Inflammatory macrophage treated with lipopolysaccharide for 4 hours (primary cell): ENCODE measurements around the gene EDEM1.
"Not testable (repeated sequence)": the region's sequence is repeated elsewhere in the genome, so short reads cannot be mapped to it uniquely, and the experiment has no call there.

Experiments
- DNase-seq: peaks from one replicate; pipeline ENCODE4 v3.0.0-alpha.2; 2020

EDEM1 gene

DNA sequence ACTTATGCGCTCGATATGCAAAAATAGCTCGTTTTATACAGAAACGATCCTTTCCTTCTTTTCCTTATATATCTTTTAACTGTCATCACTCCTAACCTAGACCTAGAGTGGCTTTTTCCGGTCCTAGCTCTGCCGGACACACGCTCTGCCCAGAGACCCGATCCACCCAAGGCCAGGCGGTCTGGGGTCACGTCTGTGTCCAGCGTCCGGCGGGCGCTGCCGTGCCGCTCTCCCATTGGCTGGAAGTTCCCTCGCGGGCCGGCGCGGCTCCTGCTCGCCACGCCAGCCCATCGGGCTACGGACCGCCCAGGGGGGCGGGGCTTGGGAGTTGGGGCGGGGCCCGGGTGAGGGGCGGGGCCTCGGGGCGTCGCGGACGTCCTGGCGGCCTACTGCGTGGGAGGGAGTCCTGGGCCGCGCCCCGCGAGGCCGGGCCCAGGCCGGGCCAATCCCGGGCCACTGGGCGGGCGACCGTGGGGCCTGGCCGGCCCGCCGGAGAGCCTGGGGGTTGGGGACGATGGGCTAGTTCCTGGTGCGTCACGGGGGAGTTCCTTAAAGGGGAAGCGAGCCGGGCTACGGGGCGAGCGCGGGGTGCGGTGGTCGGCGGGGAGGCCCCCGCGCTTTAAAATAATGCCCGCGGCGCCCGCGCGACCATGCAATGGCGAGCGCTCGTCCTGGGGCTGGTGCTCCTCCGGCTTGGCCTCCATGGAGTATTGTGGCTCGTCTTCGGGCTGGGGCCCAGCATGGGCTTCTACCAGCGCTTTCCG lies at the start of gene EDEM1:
Gene EDEM1, plus strand, starts transcription at position 552 of the 764 bp plus-strand sequence. Its CDS starts 99 bp downstream, at position 651.
- peak; percentile 98 for DNase-seq

DNA sequence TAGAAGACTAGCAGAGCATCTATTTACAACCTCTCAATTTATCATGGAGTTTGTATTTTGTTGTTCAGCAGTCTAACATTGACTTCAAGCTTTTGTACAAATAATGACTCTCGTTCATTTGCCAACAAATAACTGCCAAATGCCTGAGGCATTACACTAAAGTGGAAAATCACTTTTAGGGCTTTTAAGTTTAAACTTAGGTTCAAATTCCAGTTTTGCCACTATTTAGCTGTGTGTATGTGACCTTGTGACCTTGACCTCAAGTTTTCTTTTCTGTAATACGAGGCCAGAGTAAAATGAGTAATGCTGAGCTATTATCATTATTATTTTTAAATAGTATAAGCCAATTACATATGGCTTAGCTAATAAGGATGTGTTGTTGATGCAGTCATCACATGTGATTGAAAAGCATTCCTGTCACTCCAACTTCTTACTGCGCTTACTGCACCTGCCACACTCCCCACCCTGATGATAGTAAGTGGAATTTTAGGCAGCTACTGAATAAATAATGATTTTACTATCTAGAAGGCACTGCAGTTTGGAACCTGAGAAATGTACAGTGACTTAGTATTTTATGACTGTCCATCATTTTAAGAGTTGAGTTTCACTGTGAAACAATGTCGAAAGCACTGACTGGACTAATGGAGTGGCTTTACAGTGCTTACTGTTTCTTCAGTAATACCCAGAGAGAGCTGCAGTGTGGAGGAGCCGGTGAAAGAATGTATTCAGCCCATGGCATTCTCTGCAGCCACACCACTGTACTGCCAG lies 49.1 kb upstream of the EDEM1 start:
- peak; percentile 64 for DNase-seq

DNA sequence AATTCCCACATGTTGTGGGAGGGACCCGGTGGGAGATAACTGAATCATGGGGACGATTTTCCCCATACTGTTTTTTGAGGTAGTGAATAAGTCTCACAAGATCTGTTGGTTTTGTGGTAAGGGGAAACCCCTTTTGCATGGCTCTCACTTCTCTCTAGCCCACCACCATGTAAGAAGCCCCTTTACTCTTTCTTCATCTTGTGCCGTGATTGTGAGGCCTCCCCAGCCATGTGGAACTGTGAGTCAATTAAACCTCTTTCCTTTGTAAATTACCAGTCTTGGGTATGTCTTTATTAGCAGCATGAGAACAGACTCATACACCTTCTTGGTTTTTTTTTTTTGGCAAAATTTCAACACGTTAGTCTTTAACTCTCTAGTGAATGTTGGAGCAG lies 47.3 kb upstream of the EDEM1 start:
- DNase-seq, result peak; percentile 95

DNA sequence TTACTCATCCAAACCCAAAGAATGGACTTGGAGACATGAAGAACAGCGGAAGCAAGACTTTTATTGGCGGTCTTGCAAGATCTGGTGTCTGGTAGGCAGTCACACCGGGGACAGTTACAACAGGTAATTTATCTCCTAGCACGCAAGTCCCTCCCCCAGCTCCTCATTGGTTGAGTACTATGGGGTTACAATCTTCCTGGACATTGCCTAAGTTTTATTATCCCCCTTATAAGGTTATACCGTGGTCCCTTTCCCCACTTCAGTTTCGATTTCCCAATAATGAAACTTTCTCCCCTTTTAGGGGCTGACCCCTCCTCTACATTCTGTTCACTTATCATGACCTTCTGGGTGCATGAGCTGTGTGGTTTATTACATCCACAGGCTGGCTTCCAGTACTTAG lies 46.7 kb upstream of the EDEM1 start:
- DNase-seq, result peak; percentile 81

DNA sequence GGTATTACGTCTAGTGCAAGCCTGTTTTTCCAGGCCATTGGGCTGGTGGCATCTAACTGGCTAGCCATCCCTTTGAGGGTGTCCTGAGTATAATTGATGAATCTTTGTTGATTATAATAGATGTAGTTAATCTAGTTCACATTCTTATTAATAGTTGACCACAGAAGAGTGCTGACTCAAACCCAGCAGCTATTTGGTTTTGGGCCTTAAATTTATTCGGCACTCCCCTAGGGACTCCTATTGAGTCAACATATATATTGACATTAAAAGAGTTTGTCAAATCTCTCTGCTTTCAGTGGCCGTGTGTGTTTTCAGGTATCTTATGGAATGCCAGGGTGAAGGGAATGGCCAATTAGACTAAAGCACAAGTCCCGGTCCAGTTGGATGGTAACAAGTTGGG lies 45.7 kb upstream of the EDEM1 start:
- DNase-seq, result no peak

DNA sequence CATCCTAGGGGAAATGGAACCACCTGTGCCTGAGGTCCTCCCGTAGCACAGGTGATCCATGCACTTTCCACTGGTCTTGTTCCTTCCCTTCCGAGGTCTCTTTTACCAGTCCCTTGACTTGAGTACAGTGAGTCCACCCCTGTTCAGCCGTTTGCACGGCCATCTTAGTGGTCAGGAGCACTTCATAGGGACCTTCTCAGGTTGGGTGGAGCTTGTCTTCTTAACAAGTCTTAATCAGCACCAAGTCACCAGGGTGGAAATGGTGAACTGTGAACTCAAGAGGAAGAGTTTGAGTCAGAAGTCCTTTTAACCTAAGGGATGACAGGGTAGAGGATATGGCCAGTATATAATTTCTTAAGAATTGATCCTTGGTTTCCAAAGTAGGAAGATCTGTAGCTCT lies 44.0 kb upstream of the EDEM1 start:
- peak; percentile 65 for DNase-seq

DNA sequence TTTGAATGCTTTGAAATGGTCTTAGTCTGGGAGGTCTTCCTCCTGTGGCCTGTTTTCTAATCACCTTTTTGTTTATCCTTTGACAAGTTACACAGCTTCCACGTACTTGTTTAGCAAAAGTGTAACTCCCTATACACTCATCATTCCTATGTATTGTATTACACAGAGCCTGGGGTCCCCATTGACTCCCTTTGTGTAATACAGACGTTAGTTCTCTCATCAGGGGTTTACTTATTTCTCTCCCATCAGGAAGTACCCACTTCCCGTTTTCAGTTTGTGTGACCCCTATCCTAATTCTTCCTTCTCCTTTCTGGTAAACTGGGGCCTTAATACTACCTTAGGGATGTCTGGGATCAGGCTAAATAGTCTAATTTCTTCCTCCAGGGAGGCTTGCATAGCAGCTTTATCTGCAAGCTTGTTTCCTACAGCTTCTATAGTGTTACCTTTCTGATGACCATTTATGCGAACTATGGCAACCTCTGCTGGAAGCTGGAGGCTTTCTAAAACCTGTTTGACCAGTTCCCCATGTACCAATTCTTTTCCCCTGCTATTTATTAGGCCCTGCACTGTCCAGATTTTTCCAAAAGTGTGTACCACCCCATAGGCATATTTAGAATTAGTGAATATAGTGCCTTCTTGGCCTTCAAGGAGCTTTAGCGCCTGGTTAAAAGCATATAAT lies 43.1 kb upstream of the EDEM1 start:
- peak; percentile 94 for DNase-seq

DNA sequence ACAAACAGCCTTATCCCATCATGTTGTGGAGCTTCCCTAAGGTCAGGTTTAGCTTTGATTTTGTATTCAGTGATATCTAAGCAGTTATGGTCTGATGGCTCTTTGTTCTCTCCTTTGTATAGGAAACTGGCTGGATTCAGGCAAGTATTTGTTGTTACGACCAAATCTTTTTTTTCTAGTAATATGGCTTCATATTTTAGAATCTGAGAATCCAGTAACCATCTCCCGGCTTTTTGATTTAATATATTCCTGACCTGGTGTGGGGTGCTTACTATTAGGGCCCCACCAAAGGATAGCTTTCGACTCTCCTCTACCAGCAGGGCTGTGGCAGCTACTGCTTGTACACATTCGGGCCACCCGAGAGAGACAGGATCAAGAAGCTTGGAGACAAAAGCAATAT lies 42.4 kb upstream of the EDEM1 start:
- no peak for DNase-seq

DNA sequence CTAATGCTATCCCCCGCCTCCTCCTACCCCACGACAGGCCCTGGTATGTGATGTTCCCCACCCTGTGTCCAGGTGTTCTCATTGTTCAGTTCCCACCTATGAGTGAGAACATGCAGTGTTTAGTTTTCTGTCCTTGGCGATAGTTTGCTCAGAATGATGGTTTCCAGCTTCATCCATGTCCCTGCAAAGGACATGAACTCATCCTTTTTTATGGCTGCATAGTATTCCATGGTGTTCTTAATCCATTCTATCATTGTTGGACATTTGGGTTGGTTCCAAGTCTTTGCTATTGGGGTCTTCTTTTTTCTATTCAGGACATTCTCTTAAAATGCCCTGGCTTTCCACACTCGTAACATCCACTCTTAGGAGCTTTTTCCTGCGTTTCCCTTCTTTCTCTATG lies 40.4 kb upstream of the EDEM1 start:
- DNase-seq, result not testable (repeated sequence)

DNA sequence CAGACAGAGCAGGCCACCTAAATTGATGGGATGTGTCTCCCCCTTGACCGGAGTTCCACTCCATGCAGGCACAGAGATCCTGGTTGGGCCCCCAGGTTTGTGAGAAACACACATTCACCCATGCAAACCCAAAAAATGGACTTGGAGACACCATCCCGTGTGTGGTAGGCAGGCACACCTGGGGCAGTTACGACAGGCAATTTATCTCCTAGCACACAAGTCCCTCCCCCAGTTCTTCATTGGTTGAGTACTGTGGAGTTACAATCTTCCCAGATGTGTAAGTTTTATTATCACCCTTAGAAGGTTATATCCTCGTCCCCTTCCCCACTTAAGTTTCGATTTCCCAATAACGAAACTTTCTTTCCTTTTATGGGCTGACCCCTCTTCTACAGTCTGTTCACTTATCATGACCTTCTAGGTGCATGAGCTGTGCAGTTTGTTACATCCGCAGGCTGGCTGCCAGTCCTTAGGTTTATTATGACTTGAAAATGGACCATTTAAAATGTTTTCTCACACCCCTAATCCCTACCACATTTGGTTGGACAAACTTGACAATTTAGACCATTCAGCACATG lies 38.1 kb upstream of the EDEM1 start:
- DNase-seq, result no peak

DNA sequence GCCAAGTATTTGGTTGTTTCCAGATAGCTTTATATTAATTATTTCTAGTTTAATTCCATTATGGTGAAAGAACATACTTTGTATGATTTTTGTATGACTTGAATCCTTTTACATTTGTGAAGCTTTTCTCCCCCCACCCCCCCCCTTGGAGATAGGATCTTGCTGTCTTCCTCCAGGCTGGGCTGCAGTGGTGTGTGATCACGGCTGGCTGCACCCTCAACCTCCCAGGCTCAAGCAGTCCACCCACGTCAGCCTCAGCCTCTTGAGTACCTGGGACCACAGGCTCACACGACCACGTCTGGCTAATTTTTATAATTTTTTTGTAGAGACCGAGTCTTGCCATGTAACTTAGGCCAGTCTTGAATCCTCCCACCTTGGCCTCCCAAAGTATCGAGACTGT lies 35.9 kb upstream of the EDEM1 start:
- no peak for DNase-seq

DNA sequence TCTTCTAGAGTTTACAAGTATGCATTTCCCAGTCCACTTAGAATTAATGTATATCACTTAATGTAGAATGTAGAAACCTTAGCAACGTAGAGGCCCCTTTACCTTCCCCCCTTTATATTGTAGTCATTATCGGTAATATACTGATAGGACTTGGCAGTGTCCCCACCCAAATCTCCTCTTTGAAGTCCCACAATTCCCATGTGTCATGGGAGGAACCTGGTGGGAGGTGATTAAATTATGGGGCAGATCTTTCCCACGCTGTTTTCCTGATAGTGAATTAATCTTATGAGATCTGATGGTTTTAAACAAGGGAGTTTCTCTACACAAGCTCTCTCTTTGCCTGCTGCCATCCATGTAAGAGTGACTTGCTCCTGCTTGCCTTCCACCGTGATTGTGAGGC lies 34.4 kb upstream of the EDEM1 start:
- no peak for DNase-seq

DNA sequence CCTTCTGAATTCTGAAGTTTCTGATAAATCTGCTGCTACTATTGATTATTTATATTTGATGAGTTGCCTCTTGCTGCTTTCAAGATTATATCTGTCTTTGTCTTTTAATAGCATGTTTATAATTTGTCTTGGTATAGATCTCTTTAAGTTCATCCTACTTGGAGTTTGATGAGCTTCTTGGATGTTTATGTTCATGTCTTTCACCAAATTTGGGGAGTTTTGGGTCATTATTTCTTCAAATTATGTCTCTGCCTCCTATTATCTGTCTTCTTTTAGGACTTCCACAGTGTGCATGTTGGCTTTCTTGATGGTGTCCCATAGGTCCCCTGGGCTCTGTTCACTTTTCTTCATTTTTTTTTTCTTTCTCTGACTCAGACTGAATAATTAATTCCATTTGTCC lies 32.3 kb upstream of the EDEM1 start:
- no peak for DNase-seq

DNA sequence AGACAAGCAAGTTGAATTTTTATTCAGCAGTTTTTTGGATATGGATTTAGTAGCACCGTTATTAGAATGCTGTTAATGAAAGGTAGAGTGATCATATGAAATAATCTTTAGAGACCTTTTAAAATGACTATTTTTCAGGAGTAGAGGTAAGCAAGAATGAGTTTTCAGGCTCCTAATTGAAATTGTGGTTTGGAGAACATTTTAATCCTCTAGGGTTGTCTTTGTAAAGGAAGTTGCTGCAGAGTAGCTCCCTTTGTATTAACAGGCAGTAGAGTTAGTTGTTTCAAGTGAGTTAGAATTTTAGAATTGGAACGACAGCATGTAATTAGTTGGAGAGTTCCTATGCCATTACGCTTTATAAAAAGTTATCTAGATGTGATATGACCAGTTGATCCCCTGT lies 27.2 kb upstream of the EDEM1 start:
- no peak for DNase-seq

DNA sequence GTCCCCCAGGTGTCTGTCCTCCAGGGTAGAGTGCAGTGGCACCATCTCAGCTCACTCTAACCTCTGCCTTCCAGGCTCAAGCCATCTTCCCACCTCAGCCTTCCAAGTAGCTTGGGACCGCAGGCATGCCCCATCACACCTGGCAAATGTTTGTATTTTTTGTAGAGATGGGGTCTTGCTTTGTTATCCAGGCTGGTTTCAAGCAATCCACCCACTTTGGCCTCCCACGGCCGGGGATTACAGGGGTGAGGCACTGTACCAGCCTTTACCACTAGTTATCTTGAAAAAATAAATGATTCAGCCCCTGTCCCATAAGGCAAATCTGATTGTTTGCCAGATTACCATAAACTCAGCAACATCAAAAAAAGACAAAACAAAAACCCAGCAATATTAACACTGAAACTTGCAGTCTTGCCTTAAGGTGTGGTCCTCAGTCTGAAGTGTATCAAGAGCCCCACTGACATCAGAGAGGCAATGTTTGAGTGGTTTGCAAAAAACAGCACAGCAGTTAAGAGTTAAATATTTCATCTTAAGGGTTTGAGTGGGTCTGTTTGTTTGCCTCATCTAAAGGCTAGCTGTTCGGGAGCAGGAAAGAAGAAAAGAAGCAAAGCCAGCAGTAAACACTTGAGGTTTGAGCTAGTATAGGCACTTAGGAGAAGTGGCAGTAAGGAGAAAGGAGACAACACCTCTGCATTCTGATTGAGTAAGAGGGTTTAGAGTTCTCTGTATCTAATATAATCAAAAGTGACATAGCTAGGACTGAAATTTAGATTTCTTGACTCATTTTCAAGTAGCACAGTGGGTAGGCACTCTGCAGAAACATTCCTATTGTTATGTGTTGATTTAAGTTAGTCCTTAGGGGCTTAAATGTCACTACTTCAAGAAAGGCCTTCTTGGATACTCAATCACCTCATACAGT lies 26.3 kb upstream of the EDEM1 start:
- peak; percentile 34 for DNase-seq

DNA sequence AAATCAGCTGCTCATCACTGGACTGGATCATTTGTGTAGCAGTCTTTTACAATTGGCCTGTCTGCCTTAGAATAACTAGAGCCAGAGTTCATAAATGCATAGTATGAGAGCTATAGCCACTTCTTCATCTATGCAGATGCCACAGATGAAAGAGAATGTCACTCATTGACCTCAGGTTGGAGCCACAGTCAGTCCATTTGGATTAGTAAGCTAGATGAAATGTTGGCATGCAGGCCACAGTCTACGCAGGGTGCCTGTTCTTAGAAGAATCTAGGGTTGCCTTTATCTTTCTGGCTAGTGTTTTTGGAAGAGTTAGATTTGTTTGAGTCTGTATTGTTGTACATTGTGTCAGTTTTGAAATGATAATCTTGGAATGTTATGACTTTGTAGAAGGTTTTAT lies 25.4 kb upstream of the EDEM1 start:
- no peak for DNase-seq

DNA sequence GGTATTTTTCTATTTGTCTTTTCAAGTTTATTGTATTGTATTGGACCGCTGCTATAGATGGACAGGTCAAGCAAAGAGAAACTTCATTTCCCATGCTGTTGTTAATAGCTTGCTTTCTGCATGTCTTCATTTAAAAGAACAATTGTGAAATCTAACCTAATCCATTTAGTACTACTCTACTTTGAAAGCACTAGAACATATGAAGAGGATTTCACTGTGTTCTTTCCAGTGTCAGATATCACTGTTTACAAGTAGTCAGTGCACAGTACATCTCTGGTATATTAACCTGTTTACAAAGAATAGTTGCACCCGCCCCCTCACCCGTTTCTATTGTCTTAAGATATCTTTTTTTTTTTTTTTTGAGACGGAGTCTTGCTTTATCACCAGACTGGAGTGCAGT lies 21.8 kb upstream of the EDEM1 start:
- no peak for DNase-seq

DNA sequence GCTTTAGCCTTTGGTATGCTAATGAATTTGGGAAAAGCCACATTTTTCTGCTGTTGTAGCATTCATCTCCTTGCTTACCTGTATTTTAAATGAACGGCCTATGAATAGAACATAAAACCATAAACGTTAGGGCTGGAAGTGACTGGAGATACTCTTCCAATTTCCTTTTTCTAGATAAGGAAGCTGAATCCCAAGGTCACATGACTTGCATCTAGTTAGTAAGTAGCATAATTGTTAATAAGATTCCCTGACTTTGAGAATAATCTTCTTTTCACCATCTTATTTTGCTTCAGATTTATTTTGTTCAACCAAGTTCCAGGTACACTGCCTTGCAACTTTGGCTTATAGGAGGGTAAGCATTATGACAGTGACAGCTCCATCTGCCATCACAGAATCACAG lies 20.7 kb upstream of the EDEM1 start:
- no peak for DNase-seq

DNA sequence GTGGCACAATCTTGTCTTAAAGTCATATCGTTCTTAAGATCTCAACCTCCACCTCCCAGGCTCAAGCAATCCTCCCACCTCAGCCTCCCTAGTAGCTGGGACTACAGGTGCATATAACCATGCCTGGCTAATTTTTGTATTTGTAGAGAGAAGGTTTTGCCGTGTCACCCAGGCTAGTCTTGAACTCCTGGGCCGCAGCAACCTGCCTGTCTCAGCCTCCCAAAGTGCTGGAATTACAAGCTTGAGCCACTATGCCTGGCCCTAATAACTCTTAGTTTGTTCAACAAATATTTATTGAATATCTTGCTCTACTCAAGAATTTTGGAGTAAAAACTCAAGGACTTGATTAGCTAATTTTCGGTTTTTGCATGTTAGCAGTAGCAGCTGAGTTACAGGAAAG lies 19.4 kb upstream of the EDEM1 start:
- DNase-seq, result no peak

DNA sequence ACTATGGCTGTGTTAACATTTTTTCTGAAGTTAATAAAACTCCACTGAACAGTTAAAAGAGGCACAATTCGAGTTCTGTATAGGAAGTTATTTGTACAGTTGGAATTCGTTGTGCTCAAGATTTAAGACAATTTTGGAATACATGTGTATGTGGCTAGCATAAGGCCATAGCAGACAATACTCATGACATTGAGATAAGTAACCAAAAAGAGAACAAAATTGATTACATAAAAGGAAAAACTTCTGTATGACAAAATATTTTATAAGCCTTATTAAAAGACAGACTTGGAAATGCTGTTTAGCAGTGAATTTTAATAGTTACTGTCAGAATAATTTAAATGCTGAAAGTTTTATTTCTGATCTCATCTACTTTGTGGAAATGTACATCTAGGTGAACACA lies 17.7 kb upstream of the EDEM1 start:
- DNase-seq, result peak; percentile 45

DNA sequence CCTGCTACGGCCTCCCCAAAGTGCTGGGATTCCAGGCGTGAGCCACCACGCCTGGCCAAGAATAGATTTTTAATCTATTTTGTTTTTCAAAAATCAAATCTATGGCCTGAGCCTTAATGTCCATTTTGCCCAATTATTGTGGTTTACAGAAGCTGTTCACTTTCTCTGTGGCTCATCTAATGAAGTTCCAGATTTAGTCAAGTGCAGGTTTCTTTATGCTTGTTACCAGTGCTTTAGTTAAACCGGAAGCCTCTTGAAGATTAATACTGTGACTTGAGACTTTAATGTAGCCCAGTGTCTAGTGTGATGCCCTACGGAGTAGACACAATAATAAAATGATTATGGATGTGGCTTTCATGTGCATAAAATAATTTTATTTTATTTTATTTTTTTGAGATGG lies 16.5 kb upstream of the EDEM1 start:
- no peak for DNase-seq

DNA sequence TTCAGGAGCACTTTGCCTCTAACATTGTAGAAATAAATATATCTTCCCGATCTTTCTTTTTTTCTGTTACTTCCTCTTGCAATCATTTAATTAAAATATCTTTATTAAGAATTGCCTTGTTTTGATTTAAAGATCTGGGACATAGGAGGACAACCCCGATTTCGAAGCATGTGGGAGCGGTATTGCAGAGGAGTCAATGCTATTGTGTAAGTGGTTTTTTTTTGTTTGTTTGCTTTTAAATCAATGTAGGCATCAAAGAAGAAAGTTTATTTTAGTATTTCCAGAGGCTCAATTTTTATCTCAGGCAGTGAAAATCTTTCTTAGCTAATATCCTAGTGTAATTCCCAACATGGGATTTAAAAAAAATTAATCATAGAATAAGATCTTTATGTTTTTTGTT lies 15.5 kb upstream of the EDEM1 start:
- no peak for DNase-seq
